PC-3 (cell line): ENCODE measurements around the gene CRABP2. TPM values are rescaled to one million over a fixed set of nuclear protein-coding genes. Genes with fewer than 3 reads are reported as not detected.
A peak's percentile ranks its signal among the peaks of the same experiment; 100 is the strongest.

Experiments
- ATAC-seq: fragments of 200-7000 bp; cut with Tn5 transposase; 2 replicates; pipeline ENCODE4 v1.9.1; 2020; ENCODE audit warnings: mild to moderate bottlenecking, moderate library complexity
- BruUV-seq: library from RNA; stranded (reverse); fragments of 400-500 nt; replicated peaks from 2 replicates; lab custom pipeline; 2021; lab: Mats Ljungman, UMichigan
- CTCF ChIA-PET: fragments of 300-600 bp; sonication (Branson Sonifier 250); formaldehyde crosslinking; loops from one replicate; lab custom pipeline; 2022; ENCODE audit warnings: antibody characterized with exemption; lab: Charles Lee
- POLR2A ChIA-PET: fragments of 300-600 bp; sonication (Branson Sonifier 250); formaldehyde crosslinking; loops from one replicate; lab custom pipeline; 2022; ENCODE audit warnings: antibody characterized with exemption; ENCODE audit not compliant: unreplicated experiment; lab: Charles Lee
- DNase-seq: peaks from one replicate; pipeline ENCODE4 v3.0.0-alpha.2; 2015
- H2AFZ ChIP-seq: fragments of 300-600 bp; sonication (generic); 2 replicates; pipeline ENCODE4 v1.6.0; 2016; ENCODE audit warnings: antibody characterized with exemption, low read length
- H3F3A ChIP-seq: fragments of 300-600 bp; sonication (generic); one replicate; pipeline ENCODE4 v1.6.0; 2017; ENCODE audit warnings: antibody characterized with exemption, low read length, control low read depth, mild to moderate bottlenecking; ENCODE audit not compliant: unreplicated experiment
- H3K27ac ChIP-seq: fragments of 300-600 bp; sonication (generic); 2 replicates; pipeline ENCODE4 v1.5.1; 2016; ENCODE audit warnings: mild to moderate bottlenecking, low read length
- H3K27me3 ChIP-seq: fragments of 300-600 bp; sonication (generic); 2 replicates; pipeline ENCODE4 v1.6.1; 2016; ENCODE audit warnings: low read length, mixed read lengths
- H3K36me3 ChIP-seq: fragments of 300-600 bp; sonication (generic); 2 replicates; pipeline ENCODE4 v1.6.1; 2016; ENCODE audit warnings: low read depth, mixed run types, low read length, mixed read lengths
- H3K4me1 ChIP-seq: fragments of 300-600 bp; sonication (generic); 2 replicates; pipeline ENCODE4 v1.5.1; 2016; ENCODE audit warnings: low read length; ENCODE audit not compliant: insufficient read depth
- H3K4me2 ChIP-seq: fragments of 300-600 bp; sonication (generic); 2 replicates; pipeline ENCODE4 v1.6.0; 2016; ENCODE audit warnings: low read length
- H3K4me3 ChIP-seq: fragments of 300-600 bp; sonication (generic); 2 replicates; pipeline ENCODE4 v1.5.1; 2016; ENCODE audit warnings: mild to moderate bottlenecking, low read length, mixed read lengths
- H3K79me2 ChIP-seq: fragments of 300-600 bp; sonication (generic); 2 replicates; pipeline ENCODE4 v1.6.1; 2017; ENCODE audit warnings: low read length, mixed read lengths
- H3K9ac ChIP-seq: fragments of 300-600 bp; sonication (generic); 2 replicates; pipeline ENCODE4 v1.6.0; 2016; ENCODE audit warnings: mild to moderate bottlenecking, low read length
- H3K9me2 ChIP-seq: fragments of 300-600 bp; sonication (generic); replicated peaks from 2 replicates; pipeline ENCODE4 v1.6.1; 2016; ENCODE audit warnings: mixed run types, low read length, mixed read lengths
- H3K9me3 ChIP-seq: fragments of 300-600 bp; sonication (generic); 2 replicates; pipeline ENCODE4 v1.6.1; 2016; ENCODE audit warnings: low read length, mixed read lengths
- H4K20me1 ChIP-seq: fragments of 300-600 bp; sonication (generic); 2 replicates; pipeline ENCODE4 v1.6.1; 2016; ENCODE audit warnings: low read length, mixed read lengths
- CTCF ChIP-seq: fragments of 300-600 bp; sonication (generic); conservative IDR thresholded peaks from 2 replicates; pipeline ENCODE4 v1.5.1; 2017; ENCODE audit warnings: antibody characterized with exemption, low read depth, mild to moderate bottlenecking, low read length
- EZH2 ChIP-seq: fragments of 300-600 bp; sonication (generic); IDR thresholded peaks from one replicate; pipeline ENCODE4 v1.6.1; 2017; ENCODE audit warnings: antibody characterized with exemption, mild to moderate bottlenecking, low read length; ENCODE audit not compliant: unreplicated experiment
- EZH2phosphoT487 ChIP-seq: fragments of 300-600 bp; sonication (generic); IDR thresholded peaks from 2 replicates; pipeline ENCODE4 v1.6.1; 2018; ENCODE audit warnings: mild to moderate bottlenecking, antibody characterized with exemption, low read length, borderline replicate concordance
- intact Hi-C: fragments of 100-400 bp; cut with micrococcal nuclease; formaldehyde crosslinking; loops from 2 replicates; pipeline ENCODE4 v1.9.0; 2023
- total RNA-seq: library from RNA; depleted of rRNA; stranded (reverse); fragments of >200 nt; gene quantifications from 2 replicates; pipeline ENCODE4 v1.2.3, GENCODE V29; 2014

Gene CRABP2
- total RNA-seq, 1 experiment from 2014 or later: 120 TPM

- intact Hi-C loops: loop anchor here (1.0 kb wide), 1 partner anchor 14 kb away; the partner anchor contains the start of gene PRCC
- Histone ChIP-seq H3K27ac (no peak overlapping the region), H3K9me3 (no peaks in the 10 kb centered on the region), H3K27me3 (no peaks in the 10 kb centered on the region), H3K4me3 (peak overlapping the region; percentile 86), H2AFZ (no peak overlapping the region), H3K36me3 (peaks cover 5% of the 10 kb centered on the region; the same call in 1 of the 2 replicates), H4K20me1 (no peaks in the 10 kb centered on the region), H3K4me2 (peak overlapping the region; percentile 88), H3K9me2 (no peaks in the 10 kb centered on the region), H3F3A (no peaks in the 10 kb centered on the region), H3K4me1 (peaks cover 33% of the 10 kb centered on the region), H3K9ac (no peak overlapping the region), H3K79me2 (peaks cover 50% of the 10 kb centered on the region)
- DNase-seq (no peak), ATAC-seq (no peak)
- BruUV-seq: no TSS peak
- TF ChIP-seq EZH2 (no peak), EZH2phosphoT487 (no peak), CTCF (no peak)
- ChIA-PET POLR2A (interaction anchor here (0.6 kb wide), 1 partner anchor 820 kb away, joined by 6 read pairs; no protein-coding TSS in a partner anchor), CTCF (no interaction called here)
These were observed 47.6 kb upstream of the CRABP2 start for GRCh38 chr1:156752843-156753482.

- H3K9me3 ChIP-seq: no peaks in the 10 kb centered on the region
- peaks cover 5% of the 10 kb centered on the region; the same call in 1 of the 2 replicates for H3K36me3 ChIP-seq
- H3K4me1 ChIP-seq: peaks cover 41% of the 10 kb centered on the region
- H3K4me3 ChIP-seq: peak overlapping the region; percentile 86
- POLR2A ChIA-PET: interaction anchor here (0.5 to 1.2 kb wide), 7 partner anchors 11 to 819 kb away, joined by 3 to 12 read pairs (median 5); partner anchors contain the start of gene PRCC
- ATAC-seq (peak; percentile 53), DNase-seq (peak; percentile 98)
- peak overlapping the region; percentile 94 for H2AFZ ChIP-seq
- H4K20me1 ChIP-seq: no peaks in the 10 kb centered on the region
- H3K9ac ChIP-seq: peak overlapping the region; percentile 99
- H3K79me2 ChIP-seq: peaks cover 59% of the 10 kb centered on the region
- H3K4me2 ChIP-seq: peak overlapping the region; percentile 88
- CTCF ChIA-PET: interaction anchor here (1.0 to 1.2 kb wide), 2 partner anchors 24 to 25 kb away, joined by 5 to 7 read pairs; partner anchors contain the start of genes ISG20L2 and METTL25B
- no peaks in the 10 kb centered on the region for H3F3A ChIP-seq
- no peaks in the 10 kb centered on the region for H3K9me2 ChIP-seq
- TF ChIP-seq EZH2phosphoT487: peak; percentile 87
- no peak for TF ChIP-seq CTCF
- TF ChIP-seq EZH2: no peak
- H3K27me3 ChIP-seq: no peaks in the 10 kb centered on the region
- H3K27ac ChIP-seq: peak overlapping the region; percentile 60
- BruUV-seq: TSS peak; percentile 27
- intact Hi-C loops: loop anchor here (1.0 kb wide), 2 partner anchors 15 to 24 kb away; partner anchors contain the start of genes ISG20L2, METTL25B and PRCC
These were observed 46.5 kb upstream of the CRABP2 start for GRCh38 chr1:156751757-156752481.
